Left renal cortex interstitium (tissue), 4 donors: ENCODE measurements around the gene SLC6A11. TPM values are rescaled to one million over a fixed set of nuclear protein-coding genes. Genes with fewer than 3 reads are reported as not detected.

Source experiments
- DNase-seq, 4 donors: peaks; one replicate each; pipeline ENCODE4 v3.0.0-alpha.2; 2013; ENCODE audit warnings: low read depth in 4 of 4, low spot score in 2 of 4, missing footprints in 1 of 4
- polyA plus RNA-seq, 4 donors: library from polyadenylated mRNA; unstranded; fragments of 120-200 nt; gene quantifications; one replicate each; pipeline ENCODE4 v1.2.1, GENCODE V29; 2013; ENCODE audit not compliant: insufficient read length in 4 of 4

SLC6A11 gene
- polyA plus RNA-seq, 4 donors = 0.05 to 0.81 (median 0.07) TPM

- DNase-seq = no peak
These were observed 21.8 kb downstream of the SLC6A11 start for GRCh38 chr3:10837849-10838248.

GRCh38 chr3:10839167-10839566, 23.1 kb downstream of the SLC6A11 start:
- no peak for DNase-seq

GRCh38 chr3:10841100-10841499, 25.1 kb downstream of the SLC6A11 start:
- DNase-seq = no peak

- DNase-seq = no peak
These were observed 27.4 kb downstream of the SLC6A11 start for GRCh38 chr3:10843378-10843777.

- no peak for DNase-seq
These were observed 29.2 kb downstream of the SLC6A11 start for GRCh38 chr3:10845001-10845761.

GRCh38 chr3:10845839-10846656, 30.0 kb downstream of the SLC6A11 start:
- DNase-seq = no peak

GRCh38 chr3:10846657-10846975, 30.6 kb downstream of the SLC6A11 start:
- DNase-seq = no peak

GRCh38 chr3:10848261-10848660, 32.2 kb downstream of the SLC6A11 start:
- no peak for DNase-seq

GRCh38 chr3:10852066-10852808, 36.2 kb downstream of the SLC6A11 start:
- no peak for DNase-seq

GRCh38 chr3:10855083-10855870, 39.2 kb downstream of the SLC6A11 start:
- DNase-seq = no peak

GRCh38 chr3:10855871-10856662, 40.0 kb downstream of the SLC6A11 start:
- no peak for DNase-seq

- no peak for DNase-seq
These were observed 41.2 kb downstream of the SLC6A11 start for GRCh38 chr3:10857235-10857634.

GRCh38 chr3:10858091-10858490, 42.1 kb downstream of the SLC6A11 start:
- no peak for DNase-seq

- DNase-seq = peak; percentile 3 to 37 (median 14)
These were observed 51.4 kb downstream of the SLC6A11 start for GRCh38 chr3:10867384-10867783.

- no peak for DNase-seq
These were observed 53.4 kb downstream of the SLC6A11 start for GRCh38 chr3:10869460-10869859.

- no peak for DNase-seq
These were observed 54.3 kb downstream of the SLC6A11 start for GRCh38 chr3:10870296-10870695.

- DNase-seq = no peak
These were observed 57.4 kb downstream of the SLC6A11 start for GRCh38 chr3:10873415-10873814.

- DNase-seq = no peak
These were observed 59.9 kb downstream of the SLC6A11 start for GRCh38 chr3:10875914-10876313.

- no peak for DNase-seq
These were observed 60.6 kb downstream of the SLC6A11 start for GRCh38 chr3:10876661-10877060.

GRCh38 chr3:10882851-10883250, 66.8 kb downstream of the SLC6A11 start:
- no peak for DNase-seq
